Measurements from ENCODE around the gene RNU7-1. TPM values are rescaled to one million over a fixed set of nuclear protein-coding genes. Genes with fewer than 3 reads are reported as not detected.

Gene RNU7-1
- total RNA-seq, 1 donor from 2014 or later: not detected

- peaks cover 5% of the 10 kb centered on the region for H3K36me3 Mint-ChIP-seq (ENCODE audit: low read depth, unreplicated experiment)
- DNase-seq (ENCODE audit: low spot score): no peak
- no peak for TF ChIP-seq CTCF (IDR thresholded peaks at IDR 0.05; ENCODE audit: unreplicated experiment)
- no peaks in the 10 kb centered on the region for H3K9me3 Mint-ChIP-seq (ENCODE audit: unreplicated experiment)
- H3K4me3 Mint-ChIP-seq (ENCODE audit: unreplicated experiment): peak overlapping the region; percentile 86
- H3K27me3 Mint-ChIP-seq (ENCODE audit: unreplicated experiment): peaks cover 23% of the 10 kb centered on the region
- peak overlapping the region; percentile 42 for H3K27ac Mint-ChIP-seq (ENCODE audit: unreplicated experiment)
- peaks cover 20% of the 10 kb centered on the region for H3K4me1 Mint-ChIP-seq (ENCODE audit: unreplicated experiment)
Observed at GRCh38 chr12:6914947-6915788, 28.4 kb upstream of the RNU7-1 start.

GRCh38 chr12:6915789-6916285 is 27.8 kb upstream of the RNU7-1 start:
- DNase-seq (ENCODE audit: low spot score): no peak
- Mint-ChIP-seq H3K27me3 (ENCODE audit: unreplicated experiment) (peaks cover 21% of the 10 kb centered on the region), H3K4me3 (ENCODE audit: unreplicated experiment) (no peak overlapping the region), H3K9me3 (ENCODE audit: unreplicated experiment) (no peaks in the 10 kb centered on the region), H3K27ac (ENCODE audit: unreplicated experiment) (no peak overlapping the region), H3K4me1 (ENCODE audit: unreplicated experiment) (peaks cover 20% of the 10 kb centered on the region), H3K36me3 (ENCODE audit: low read depth, unreplicated experiment) (peaks cover 5% of the 10 kb centered on the region)
- TF ChIP-seq CTCF (IDR thresholded peaks at IDR 0.05; ENCODE audit: unreplicated experiment): no peak

GRCh38 chr12:6916426-6917200 is 27.0 kb upstream of the RNU7-1 start:
- TF ChIP-seq CTCF (IDR thresholded peaks at IDR 0.05; ENCODE audit: unreplicated experiment): no peak
- no peak overlapping the region for H3K4me3 Mint-ChIP-seq (ENCODE audit: unreplicated experiment)
- H3K27ac Mint-ChIP-seq (ENCODE audit: unreplicated experiment): no peak overlapping the region

GRCh38 chr12:6917491-6918231 is 26.0 kb upstream of the RNU7-1 start:
- no peak for TF ChIP-seq CTCF (IDR thresholded peaks at IDR 0.05; ENCODE audit: unreplicated experiment)
- Mint-ChIP-seq H3K9me3 (ENCODE audit: unreplicated experiment) (no peaks in the 10 kb centered on the region), H3K36me3 (ENCODE audit: low read depth, unreplicated experiment) (peaks cover 6% of the 10 kb centered on the region), H3K4me1 (ENCODE audit: unreplicated experiment) (peaks cover 26% of the 10 kb centered on the region), H3K27ac (ENCODE audit: unreplicated experiment) (no peak overlapping the region), H3K27me3 (ENCODE audit: unreplicated experiment) (peaks cover 15% of the 10 kb centered on the region), H3K4me3 (ENCODE audit: unreplicated experiment) (no peak overlapping the region)
- no peak for DNase-seq (ENCODE audit: low spot score)

More at GRCh38 chr12:6916426-6917200, 27.0 kb upstream of the RNU7-1 start:
- peaks cover 17% of the 10 kb centered on the region for H3K27me3 Mint-ChIP-seq (ENCODE audit: unreplicated experiment)
- H3K9me3 Mint-ChIP-seq (ENCODE audit: unreplicated experiment): no peaks in the 10 kb centered on the region
- H3K36me3 Mint-ChIP-seq (ENCODE audit: low read depth, unreplicated experiment): peaks cover 5% of the 10 kb centered on the region
- peaks cover 20% of the 10 kb centered on the region for H3K4me1 Mint-ChIP-seq (ENCODE audit: unreplicated experiment)
- no peak for DNase-seq (ENCODE audit: low spot score)
